ENCODE data around the gene C6orf141.

DNA sequence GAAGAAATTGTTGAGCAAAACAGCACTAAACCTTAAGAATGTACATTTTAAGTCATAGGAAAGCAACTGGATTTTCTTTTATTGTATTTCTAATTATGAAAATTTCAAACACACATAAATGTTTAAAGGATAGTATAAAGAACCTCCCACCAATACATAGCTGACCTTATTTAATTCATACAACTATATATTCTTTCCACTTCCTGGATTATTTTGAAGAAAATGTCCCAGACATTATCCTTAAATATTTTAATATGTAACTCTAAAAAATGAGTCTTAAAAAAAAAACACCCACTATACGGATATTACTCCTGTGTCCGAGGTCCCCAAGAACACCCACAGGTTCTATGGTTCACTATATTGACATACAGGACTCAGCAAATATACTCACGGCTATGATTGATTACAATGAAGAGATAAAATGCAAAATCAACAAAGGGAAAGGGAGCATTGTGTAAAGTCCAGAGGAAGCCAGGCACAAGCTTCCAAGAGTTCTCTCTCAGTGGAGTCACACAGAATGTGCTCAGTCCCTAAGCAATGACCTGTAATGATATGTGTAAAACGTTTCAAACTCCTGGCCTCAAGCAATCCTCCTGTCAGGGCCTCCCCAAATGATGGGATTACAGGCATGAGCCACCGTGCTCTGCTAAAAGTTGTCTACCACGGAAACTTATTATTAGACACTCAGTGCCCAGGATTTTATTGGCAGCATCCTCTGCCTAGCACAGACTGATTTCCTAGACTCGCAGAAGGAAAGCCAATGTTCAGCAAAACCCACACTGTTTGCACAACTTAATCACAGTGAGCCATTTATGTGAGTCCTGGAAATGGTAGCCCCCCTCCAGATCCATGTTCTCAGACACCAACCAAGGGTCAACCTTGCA is 27.5 kb upstream of the C6orf141 start:
- TF ChIP-seq FOXP2 (optimal IDR thresholded peaks at IDR 0.05; ENCODE audit: borderline replicate concordance, extremely low read depth, extremely low read length, insufficient read depth) (no peak), SIN3A (IDR thresholded peaks at IDR 0.05; ENCODE audit: borderline replicate concordance, insufficient read depth, low read length) (no peak)

Measured in PFSK-1 (cell line).